Stimulated activated CD8-positive, alpha-beta memory T cell treated with anti-CD3 and anti-CD28 coated beads, Interleukin-4, amount 100 ng/mL, for 24 hours (primary cell): ENCODE data around the gene MYO1G.
"Not testable (repeated sequence)": the region's sequence is repeated elsewhere in the genome, so short reads cannot be mapped to it uniquely, and the experiment has no call there.

Source experiments
- DNase-seq: peaks from one replicate; pipeline ENCODE4 v3.0.0-alpha.2; 2020; ENCODE audit warnings: low read depth

MYO1G gene

DNA sequence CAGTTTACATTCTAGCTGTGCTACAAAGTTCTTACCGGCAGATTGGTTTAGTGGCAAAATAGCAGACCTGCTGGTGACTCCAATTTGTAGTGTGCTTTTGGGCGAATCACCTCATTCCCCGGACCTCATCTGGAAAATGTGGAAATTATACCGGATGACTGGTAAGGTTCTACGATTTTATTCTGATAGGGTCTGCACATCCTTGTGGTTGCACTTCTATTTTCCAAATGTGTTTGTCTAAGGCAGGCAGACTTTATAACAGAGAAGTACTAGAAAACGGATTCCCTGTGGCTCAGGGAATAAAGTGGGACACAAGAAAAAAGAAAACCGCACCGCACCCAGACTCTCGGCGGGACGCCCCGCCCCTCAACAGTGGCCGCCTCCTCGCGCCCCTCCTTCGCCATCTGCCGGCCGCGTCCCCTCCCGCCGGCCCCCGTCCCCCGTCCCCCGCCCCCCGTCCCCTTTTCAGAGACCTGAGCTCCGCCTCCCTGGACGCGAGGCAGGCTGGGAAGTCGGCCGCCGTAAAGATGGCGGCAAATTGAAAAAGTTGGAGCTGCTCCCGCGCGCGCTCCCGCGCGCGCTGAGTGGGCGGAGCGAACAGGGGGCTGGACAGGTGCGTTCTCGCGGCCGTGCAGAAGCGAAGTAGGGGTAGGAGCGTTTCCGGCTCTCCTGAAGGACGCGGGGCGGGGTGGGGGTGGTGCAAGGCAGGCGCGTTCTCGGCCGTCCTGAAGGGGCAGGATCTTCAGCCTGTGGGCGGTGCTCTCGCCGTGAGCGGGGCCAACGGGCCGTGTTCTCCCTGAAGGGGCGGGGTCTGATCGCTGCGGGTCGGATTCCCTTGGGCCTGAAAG is 20.7 kb upstream of the MYO1G start:
- peak; percentile 99 for DNase-seq

DNA sequence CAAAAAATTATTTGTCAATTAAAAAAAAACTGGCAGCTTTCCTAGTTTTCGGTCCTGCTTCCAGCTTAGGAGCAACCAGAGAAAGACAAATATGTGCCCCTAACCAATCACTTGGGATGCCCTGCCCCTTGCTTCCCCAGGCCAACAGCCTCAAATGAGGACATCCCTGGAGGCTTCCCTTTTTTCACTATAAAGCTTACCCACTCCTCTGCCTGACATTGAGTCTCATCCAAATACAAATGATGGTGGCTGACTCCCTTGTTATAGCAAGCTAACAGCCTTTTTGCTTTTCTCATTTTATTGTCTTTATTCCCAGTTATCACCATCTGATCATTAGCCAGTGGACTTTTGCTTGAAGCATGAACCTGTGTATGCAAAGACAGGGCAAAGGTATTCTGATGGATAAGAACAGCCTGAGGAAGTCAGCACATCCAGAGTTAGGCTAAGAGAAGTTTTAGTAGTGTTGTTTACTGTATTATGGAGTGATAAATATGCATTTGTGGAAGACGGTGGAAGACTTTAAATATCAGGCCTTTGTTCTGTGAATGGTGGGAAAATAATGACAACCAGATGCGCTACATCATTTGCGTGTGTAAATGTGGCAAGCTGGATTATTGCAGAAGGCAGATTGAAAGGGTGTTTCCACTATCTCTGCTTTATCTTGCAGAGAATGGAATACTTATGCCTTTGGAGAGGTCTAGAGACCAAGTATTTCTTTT is 19.5 kb upstream of the MYO1G start:
- no peak for DNase-seq

GRCh38 chr7:44995555-44996493 is 17.0 kb upstream of the MYO1G start:
- DNase-seq: no peak

DNA sequence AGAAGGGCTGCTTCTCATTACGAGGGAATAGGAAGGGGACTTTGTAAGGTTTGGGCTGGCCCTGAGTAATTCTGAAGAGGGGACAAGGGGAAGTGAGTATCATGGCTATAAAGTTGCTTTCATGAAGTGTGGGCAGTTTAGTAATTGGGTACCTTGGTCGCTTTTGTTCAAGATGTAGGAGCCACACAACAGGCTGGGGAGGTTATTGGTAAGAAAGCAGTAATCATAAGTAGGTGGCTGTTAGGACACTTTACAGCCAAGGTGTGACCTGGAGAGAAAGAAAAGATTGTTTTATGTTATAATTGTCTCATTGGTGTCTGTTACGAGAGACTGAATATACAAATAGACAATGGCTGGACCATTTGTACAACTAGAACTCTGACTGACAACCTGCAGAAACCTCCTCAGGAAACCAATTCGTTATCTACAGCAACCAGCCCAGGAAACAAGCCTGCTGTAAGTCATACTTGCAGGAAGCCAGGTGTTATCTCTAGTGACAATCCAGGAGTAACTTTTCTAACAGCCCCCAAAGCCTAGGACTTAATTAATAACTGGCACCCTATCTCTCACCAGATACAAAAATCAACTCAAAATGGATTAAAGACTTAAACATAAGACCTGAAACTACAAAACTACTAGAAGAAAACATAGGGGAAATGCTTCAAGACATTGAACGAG is 16.2 kb upstream of the MYO1G start:
- no peak for DNase-seq

DNA sequence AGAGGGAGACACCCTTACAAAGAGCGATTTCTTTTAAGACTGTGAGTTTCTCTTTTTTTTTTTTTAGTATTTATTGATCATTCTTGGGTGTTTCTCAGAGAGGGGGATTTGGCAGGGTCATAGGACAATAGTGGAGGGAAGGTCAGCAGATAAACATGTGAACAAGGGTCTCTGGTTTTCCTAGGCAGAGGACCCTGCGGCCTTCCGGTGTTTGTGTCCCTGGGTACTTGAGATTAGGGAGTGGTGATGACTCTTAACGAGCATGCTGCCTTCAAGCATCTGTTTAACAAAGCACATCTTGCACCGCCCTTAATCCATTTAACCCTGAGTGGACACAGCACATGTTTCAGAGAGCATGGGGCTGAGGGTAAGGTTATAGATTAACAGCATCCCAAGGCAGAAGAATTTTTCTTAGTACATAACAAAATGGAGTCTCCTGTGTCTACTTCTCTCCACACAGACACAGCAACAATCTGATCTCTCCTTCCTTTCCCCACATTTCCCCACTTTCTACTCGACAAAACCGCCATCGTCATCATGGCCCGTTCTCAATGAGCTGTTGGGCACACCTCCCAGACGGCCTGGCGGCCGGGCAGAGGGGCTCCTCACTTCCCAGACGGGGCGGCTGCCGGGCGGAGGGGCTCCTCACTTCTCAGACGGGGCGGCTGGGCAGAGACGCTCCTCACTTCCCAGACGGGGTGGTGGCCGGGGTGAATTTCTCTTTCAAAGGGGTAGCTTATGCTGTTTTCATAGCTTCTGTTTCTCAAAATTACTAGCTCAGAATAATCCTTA is 13.4 kb upstream of the MYO1G start:
- DNase-seq: not testable (repeated sequence)

DNA sequence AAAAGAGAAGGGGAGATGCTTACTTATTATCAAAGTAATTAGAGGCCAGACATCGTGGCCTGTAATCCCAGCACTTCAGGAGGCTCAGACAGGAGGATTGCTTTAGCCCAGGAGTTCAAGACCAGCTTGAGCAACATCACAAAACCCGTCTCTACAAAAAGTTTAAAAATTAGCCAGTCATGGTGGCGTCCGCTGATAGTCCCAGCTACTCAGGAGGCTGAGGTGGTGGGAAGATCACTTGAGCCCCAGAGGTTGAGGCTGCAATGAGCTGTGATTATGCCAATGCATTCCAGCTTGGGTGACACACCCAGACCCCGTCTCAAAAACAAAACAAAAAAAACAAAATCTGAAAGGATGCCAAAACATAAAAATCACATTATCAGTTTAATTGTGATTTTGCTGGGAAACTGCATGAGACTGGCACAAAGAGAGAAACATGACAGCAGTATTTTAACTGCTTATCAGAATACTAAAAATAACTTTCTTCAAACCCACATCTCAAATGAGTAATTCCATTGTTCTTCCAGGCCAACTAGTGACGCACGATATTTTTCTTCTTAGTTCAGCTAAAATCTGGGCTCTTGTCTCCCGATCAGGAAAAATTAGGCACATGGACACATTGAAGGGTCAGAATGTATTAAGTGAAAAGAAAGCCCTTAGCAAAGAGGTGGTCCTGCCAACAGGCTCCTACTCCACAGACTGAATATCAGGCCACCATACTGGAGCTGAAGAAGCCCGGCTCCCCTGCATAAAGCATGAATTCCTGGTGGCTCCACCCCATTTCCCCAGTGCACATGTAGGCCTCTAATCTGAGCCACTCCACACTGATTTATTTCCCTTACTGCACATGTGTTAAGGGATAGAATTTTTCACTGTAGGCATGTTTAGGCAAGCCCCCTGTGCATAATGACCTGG is 11.6 kb upstream of the MYO1G start:
- no peak for DNase-seq

GRCh38 chr7:44989132-44989531 is 10.3 kb upstream of the MYO1G start:
- DNase-seq: no peak

DNA sequence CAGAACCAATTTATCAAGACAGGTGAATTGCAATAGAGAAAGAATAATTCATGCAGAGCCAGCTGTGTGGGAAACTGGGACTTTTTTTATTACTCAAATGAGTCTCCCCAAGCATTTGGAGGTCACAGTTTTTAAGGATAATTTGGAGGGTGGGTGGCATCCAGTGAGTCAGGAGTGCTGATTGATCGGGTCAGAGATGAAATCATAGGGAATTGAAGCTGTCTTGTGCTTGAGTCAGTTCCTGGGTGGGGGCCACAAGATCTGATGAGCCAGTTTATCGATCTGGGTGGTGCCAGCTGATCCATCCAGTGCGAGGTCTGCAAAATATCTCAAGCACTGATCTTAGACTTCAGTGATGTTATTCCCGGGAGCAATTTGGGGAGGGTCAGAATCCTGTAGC is 9.9 kb upstream of the MYO1G start:
- DNase-seq: no peak

DNA sequence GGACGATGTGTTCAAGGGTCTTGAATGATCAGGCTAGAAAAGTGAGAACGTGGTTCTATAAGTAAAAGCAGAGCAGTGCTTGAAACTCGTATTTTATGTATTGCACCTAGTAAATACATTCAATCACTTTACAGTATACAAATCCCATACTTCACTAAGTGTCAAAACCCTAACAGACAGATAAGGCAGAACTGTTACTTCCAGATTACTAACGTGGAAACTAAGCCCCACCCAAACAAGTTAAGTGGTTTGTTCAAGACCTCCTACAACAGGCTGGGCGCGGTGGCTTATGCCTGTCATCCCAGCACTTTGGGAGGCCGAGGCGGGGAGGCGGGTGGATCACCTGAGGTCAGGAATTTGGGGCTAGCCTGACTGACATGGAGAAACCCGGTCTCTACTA is 9.2 kb upstream of the MYO1G start:
- no peak for DNase-seq

DNA sequence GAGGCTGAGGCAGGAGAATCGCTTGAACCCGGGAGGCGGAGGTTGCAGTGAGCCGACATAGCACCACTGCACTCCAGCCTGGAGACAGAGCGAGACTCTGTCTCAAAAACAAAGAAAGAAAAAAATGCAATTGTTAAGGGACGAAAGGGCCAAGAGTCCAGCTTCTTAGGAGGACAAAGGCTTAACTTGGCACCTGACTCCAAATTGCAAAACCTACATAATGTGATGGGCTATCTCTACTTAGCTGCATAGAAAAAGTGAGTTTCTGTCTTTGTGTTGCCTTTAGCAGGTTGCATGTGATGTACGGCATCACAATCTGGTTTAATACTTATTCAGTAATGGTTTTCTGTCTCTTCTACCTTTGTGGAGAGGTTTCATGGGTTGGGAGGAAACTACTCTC is 8.6 kb upstream of the MYO1G start:
- DNase-seq: no peak

GRCh38 chr7:44986218-44987053 is 7.6 kb upstream of the MYO1G start:
- peak; percentile 94 for DNase-seq

DNA sequence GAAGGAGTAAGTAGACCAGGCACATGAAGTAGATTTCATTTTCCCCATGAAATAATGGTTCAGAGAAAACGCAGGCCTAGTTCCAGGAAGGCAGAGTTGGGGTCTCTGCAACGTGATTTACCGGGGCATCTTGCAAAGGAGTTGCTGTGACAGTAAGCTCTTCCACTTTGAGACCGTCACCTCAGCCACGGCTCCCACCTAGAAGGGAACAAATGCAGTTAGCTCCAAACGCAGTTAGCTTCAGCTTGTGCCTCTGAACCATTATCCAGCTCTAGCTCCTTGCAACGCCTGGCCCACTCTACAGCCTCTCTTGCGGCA is 7.0 kb upstream of the MYO1G start:
- DNase-seq: no peak

DNA sequence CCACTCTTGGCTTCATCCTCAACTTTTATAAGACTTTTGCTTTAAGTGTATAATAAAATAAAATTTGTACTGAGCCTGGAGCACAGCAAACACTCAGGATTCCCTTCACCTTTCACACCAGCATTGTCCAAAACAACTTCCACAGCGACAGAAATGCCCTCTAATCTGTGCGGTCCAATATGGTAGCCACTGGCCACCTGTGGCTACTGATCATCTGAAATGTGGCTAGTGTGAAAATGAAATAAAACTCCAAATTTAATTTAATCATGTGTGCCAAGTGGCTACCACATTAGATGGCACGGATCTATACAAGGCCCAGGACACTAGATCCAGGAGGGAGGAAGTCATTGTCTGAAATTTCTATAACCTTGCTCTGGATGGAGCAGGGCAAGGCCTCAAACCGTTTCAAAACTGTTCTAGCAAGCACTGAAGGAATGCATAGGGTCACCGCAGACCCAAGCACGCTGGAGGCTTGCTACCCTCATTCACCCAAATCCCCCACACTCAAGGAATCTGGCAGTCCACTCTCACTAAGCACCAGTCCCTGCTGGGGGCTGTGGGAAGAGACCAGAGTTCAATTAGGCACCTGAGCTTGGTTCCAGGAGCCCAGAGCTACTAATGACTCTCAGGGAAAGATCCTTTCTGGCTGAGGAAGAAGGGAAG is 6.3 kb upstream of the MYO1G start:
- DNase-seq: no peak

DNA sequence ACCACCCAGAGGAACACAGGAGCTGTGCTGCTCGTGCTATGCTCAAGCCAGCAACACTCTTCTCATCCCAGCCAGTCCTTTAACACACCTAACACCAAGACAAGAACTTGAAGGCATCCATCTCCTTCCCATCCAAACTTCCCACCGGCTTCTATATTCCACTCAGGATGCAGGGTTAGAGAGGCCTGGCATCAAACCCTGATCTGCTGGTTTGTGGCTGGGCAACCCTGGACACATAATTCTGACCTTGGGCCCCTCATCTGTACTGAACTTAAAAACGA is 5.6 kb upstream of the MYO1G start:
- DNase-seq: no peak

DNA sequence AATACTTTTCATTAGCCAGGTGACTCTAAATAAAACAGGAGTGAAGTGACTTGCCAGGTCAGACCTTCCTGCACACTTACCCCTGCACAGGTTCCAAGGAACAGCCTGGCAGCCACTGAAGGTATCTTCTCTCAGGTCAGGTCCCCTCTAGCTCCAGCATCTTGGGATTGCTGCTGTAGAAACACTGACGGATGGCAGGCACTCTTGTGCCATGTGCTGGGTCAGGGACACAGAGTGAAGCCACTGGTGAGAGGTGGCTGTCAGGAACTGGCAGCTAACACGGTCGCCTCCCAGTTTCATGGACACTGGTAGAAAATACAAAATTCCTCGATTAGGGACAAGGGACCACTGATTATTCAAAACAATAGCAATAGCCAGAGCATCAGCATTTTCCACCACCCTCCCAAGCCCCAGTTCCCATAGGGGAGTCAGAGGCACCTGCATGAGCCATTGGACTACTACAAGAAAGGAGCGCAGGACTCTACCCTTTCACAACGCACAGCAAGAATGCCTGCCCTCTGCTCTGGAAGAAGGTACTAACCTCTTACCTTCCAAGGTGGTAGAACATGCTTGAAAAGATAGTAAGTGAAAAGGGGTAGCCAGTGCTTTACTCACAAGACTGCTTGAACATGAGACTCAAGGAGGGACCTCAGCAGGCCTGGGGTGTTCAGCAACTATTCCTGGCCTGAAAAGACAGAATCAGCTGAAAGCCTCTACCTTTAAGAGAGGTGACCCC is 5.1 kb upstream of the MYO1G start:
- DNase-seq: no peak

GRCh38 chr7:44982970-44983369 is 4.2 kb upstream of the MYO1G start:
- DNase-seq: no peak

DNA sequence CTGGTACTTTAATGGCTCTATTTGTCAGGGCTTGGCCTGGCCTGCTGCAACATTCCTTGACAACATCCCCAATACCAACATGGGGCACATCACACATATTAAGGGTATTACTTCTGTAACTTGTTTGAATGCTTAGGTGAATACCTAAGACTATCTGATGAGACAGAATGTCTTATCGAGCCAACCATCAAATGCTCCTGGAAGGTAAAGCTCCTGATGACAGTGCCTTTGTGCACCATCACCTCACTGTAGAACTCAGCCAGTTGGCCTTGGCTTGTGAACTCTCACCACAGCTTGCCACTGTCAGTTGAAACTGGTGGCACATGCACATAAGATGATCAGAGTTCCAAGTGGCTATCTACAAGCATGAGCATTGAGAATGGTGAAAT is 3.7 kb upstream of the MYO1G start:
- no peak for DNase-seq

DNA sequence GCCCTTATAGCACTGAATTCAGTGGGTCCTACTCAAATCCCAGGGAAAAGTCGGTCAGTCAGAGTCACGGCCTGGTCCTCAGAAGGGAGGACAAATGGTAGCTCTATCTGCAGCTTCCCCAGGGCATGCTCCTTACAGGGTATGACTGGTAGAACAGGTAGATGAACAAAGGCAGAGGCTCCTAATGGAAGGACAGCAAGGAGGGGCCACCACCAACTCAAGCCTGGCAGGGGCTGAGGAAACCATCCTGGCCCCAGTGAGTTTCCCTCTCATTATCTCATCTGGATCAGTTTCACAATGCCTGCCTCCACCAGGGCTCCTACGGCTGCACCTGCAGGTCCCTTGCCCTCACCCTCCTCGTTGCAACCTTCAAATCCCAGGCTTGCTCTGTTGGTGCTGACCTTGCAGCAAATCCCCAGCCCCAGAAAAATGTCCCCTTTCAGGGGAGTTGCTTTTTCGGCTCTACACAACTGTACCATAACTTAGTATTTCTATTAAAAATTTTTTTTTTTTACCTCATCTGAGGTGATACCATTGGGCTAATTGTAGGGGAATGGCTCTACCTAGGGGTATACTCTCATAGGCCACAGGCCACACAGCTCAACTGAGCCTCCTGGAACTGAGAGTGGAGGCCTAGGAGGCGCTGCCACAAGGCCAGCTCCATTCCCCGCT is 2.4 kb upstream of the MYO1G start:
- DNase-seq: no peak
